HG02763 (cell line): ENCODE measurements around the gene AHDC1.

Source experiments
- ATAC-seq: cut with Tn5 transposase; IDR thresholded peaks from one replicate; pipeline ENCODE4 v1.9.1; 2021; ENCODE audit warnings: mild to moderate bottlenecking, moderate library complexity; ENCODE audit not compliant: unreplicated experiment

The AHDC1 gene

DNA sequence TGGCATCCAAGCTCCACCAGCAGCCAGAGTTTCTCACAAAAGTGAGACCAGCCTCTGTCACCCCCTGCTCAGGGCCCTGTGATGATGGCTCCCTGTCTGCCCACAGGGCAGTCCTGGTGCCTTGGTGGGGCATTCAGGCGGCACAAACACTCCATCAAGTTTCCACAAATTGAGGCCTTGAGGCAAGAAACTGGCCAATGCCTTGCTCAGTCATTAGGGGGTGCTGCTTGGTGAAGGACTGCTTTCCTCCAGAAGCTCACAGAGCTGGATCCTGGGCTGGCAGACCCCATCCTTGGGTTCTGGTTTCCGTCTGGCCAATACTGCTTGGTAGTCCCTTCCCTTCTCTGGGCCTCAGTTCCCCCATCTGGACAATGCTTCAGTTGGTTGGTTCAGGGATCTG lies 12.5 kb upstream of the AHDC1 start:
- ATAC-seq = no peak

DNA sequence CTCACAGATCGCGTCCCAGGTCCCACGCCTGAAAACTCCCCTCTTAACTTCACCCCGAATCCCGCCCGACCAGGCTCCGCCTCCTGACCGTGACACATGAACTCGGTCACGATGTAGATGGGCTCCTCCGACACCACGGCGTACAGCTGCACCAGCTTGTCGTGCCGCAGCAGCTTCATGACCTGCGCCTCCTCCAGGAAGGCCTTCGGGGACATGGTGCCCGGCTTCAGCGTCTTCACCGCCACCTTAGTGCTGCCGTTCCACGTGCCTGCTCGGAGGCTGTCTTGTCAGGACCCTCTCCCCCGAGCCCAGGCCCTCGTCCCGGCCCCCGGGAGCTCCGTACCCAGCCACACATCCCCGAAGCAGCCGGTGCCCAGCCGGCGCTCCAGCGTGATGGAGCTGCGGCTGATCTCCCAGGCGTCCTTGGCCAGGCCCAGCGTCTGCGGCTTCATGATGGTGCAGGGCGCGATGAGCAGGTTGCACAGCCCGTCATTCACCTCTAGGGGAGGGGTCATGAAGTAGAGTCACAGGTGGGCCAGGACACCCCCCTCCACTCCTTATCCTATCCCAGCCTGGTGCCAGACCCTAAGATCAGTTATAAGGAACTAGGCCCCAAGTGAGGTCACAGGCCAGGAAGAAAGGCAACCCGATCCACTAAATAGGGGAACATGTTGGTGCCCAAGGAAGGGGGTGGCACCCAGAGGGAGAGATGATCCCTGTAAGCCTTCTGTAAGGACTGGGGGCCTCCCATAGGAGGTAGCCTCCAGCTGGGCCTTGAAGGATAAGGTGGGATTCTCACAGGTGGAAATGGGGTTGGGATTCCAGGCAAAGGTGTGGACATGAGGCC lies 11.6 kb upstream of the AHDC1 start:
- no peak for ATAC-seq

DNA sequence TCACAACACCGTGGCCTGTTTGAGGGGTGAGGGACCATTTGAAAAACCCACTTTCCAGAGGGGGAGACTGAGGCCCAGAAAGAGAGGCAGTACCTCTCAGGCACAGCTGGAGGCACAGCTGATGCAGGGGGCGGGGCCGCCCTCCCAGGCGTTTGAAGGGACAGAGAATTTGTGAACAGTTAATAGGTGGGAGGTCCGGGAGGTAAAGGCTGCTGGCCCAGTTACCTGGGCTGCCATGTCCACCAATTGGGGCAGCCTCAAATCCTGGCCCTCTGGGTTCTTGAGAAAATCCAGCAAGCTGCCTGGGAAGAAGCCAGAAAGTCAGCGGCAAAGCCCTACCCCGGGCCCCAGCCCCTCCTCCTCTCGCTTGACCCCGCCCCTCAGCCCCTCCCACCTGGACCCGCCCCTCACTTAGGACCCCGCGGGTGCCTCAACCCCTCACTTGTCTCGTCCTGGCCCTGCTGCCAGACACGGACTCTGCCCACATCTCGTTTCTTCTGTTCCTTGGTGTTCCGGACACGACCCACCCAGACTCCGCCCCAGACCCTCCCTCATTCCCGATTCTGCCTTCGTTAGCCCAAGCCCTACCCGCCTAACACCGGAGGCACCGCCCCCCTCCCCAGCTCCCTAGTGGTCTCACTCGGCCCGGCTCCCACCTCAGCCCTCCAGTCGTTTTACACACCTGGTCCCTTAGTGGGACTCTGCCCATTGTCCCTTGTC lies 10.8 kb upstream of the AHDC1 start:
- ATAC-seq = no peak

DNA sequence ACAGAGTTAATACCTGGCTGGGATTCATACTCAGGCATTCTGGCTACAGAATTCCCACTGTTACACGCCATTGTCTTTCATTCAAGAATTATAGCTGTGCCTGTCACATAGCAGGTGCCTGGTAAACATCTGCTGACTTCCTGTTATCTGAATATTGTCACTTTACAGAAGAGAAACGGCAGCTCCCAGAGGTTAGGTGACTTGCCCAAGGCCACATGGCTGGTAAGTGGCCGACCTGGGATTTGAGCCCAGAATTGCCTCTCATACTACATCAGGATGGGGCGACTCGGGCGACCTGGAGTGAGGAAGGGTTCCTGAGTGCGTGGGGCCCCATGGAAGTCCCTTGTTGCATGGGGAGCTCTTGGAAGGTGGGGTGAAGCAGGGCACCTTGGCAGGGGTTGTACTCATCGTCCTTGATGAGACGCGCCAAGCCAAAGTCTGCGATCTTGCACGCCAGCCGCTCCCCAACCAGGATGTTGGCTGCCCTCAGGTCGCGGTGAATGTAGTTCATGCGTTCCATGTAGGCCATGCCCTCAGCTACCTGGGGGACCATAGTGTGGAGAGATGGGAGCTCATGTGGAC lies 10.2 kb upstream of the AHDC1 start:
- no peak for ATAC-seq

DNA sequence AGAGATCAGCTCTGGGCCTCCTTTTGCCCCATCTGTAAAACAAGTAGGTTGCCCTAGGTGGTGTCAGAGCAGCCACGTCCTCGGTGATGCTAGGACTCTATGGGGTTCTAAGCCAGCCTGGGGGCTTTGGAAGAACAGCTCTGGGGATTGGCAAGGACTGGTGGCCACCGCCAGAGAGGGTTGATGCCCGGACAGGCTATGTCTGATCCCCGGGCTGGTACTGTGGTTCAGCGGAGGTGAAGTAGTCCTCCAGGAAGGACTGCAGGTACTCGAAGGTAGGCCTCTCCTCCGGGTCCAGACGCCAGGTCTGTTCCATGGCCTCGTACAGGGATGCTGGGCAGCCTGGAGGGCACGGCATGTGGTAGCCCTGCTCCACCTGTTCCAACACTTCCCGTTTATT lies 8.8 kb upstream of the AHDC1 start:
- no peak for ATAC-seq

DNA sequence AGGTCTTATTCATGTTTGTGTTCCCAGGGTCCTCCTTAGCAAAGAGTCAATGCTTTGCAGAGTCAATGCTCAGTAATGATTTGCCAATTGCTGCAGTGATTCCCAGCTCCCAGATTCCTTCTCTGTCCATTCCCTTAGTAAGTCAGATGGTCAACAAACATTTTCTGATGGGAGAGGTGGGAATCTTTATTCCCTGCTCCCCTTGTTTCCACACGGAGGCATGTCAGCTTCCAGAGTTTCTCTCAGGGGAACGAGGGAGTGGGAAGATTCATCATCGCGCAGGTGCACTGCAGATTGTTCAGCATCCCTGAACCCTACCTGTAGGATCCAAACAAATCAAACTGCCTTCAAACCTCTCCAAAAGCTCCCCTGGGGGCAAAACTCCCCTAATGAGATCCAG lies 7.5 kb upstream of the AHDC1 start:
- ATAC-seq = no peak

DNA sequence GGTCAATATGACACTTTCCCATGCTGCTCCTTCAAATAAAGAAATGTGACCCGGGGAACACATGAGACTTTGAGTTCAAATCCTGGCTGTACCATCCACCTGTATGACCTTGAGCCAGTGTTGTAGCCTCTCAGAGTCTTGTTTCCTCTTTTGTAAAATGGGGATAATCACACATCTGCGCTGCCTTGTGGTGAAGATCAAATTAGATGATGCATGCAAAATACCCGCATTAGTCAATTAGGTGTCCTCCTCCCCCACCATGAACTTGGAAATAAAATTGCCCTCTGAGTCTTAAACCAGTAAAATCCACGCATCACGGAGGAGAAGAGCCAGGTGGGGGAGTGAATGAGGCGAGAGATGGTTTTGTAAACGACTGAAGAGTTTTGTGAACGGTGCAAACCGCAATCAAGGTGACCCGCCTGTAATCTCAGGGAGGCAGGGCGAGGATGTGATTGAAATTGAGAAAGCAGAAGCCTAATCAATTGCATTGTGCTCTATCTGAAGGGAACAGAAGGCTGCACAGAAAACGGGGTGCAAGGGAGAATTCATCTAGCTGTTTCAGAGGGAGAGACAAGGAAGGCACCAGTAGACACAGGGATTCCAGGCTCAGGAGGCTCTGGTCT lies 5.8 kb upstream of the AHDC1 start:
- no peak for ATAC-seq

DNA sequence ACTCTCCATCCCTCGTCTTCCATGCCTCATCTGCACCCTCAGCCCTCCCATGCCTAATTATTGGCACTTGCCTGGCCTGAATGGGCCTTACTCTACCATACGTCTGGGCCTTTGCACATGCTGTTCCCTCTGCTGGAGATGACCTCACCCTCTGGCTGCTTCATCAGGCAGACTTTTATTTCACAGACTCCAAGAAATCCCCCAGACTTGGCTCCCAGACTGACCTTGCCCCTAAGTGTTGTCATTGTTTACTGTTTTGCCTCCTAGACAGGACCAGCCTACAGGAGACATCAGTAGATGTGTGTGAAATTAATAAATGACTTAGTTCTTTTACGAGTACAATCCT lies 5.2 kb upstream of the AHDC1 start:
- no peak for ATAC-seq

DNA sequence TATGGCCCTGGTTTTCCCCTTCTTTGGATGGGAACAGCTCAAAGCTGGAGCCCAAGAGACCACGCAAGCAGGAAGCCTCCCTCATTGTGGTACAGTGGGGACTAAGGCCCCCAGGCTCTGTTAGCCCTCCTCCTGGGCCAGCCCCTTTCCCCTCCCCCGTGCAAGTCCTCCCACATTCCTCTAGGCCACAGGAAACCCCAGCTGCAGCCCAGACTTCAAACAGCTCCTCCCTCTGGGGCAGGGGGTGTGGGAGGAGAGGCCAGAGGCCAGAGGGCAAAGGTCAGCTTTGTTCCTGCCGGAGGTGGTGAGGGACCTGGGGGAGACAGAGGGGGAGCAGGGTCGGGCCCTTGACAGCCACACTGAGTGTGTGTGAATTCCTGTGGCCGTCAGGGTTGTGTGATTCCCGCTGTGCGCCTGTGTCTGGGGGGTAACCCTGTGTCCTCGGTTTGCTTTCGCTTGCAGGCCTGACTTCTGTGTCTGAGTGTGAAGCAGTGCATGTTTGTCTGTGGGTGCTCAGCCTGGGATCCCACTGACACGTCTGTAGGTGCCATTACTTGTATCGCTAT lies 3.4 kb upstream of the AHDC1 start:
- no peak for ATAC-seq

DNA sequence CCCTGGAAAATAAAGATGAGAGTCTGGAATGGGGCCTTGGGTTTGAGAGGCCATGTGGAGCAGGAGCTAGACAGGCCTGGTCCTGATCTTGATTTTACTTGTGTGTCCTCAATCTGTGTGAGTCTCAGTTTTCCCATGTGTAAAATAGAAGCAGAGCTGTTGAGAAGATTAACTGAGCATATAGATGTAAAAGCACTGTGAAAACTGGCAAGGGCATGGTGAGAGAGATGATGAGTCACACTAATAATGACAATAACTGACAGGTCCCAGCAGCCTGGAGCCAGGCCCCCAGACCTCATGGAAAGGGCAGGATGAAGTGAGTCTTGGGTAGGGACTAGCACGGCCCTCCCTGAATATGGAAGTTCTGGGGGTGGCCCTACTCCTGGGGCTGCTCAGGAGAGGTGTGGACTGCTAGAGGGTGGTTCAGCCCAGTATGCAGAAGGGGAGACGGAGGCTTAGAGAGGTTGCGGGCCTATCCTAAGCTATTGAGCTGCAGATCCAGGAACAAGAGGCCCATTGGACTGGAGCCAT lies 2.8 kb upstream of the AHDC1 start:
- ATAC-seq = no peak

DNA sequence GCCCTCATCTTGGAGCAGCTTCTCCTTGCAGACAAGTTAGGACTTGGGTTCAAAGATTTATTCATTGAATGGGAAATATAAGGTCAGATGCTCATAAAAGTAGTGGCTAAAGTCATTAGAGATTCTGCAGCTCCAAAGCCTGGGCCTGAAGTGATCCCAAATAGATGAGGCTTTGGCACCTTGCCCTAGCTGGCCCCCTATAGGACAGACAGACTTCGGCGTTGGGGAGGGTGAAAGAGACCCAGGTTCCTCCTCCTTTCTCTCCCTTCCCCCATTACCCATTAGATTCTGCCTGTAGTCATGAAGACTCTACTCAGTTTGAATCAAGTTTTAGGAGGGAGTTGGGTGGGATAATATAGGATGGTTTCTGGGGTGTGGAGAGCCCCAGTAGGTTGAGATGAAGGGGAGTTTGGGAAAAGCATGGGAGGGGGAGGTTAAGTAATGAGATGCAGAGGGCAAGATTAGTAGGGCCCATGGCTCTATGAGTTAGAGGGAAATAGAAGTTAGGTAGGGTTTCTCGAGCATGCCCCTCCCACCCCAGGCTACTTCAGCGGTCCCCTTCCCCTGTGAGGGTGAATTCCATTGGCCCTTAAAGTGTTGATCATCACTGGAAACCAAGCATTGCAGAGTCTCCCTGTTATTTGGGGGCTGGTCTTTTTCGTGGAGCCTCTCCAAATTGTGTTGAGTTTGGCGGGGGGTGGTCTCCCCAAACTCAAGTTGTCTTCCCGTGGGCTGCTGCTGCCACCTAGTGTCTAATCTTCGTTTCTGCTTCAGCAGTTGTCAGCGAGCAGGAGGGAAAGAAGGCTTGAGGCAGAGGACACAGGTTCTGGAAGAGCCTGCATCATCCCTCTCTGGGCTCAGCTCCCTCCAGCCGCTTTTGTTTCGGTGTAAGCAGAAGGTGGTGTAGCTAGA lies 2.1 kb upstream of the AHDC1 start:
- ATAC-seq = no peak

DNA sequence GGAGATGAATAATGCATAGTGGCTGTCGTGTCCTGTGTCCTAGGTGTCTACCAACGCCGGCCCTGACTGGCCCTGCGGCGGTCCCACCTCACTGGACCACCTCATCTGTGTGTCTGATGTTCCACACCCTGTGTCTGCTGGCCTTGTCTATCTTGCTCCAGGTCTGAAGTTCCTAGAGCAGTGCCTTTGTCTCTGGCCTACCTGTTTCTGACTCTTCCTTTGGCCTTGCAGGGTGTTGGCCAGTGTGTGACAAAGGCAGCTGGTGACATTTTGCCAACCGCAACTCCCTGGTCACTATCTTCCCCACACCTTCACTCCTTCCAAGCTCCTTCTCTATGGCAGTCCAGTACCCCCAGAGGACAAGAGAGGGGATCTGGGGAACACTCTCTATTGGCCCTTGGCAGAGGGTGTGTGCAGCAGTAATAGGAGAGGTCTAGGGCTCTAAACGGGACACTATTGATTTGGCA lies 1.4 kb upstream of the AHDC1 start:
- ATAC-seq = no peak

DNA sequence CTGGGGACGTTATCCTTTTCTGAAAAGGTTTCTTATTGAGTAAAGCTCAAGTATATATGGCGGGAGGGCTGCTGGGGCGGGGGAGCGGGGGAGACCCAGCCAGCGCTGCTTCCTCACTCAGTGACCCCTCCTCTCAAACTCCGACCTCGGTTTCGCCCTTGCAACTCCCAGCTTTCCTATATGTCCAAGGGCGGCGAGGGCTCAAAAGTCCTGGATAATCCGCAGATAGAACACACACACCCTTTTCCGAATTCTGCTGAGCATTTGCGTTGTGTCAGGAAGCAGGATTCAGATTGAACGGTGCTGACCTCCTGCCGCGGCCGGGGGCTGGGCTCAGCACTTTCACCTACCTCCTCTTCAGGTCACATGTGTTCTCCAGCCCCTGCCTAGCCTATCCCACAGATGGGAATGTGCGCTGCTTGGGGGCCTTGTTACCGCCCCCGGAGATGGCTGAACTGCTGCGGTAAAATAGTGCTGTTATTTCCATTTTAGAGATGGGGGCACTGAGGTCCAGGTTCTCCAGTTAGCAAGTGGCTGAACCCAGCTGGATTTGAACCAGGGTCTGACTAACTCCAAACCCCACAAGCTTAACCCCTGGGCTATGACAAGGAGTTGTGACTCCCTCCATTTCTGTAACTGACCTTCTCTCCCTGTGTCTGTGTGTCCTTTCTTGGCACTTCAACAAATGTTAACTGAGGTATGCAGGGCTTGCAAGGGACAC lies 795 bp upstream of the AHDC1 start:
- no peak for ATAC-seq

DNA sequence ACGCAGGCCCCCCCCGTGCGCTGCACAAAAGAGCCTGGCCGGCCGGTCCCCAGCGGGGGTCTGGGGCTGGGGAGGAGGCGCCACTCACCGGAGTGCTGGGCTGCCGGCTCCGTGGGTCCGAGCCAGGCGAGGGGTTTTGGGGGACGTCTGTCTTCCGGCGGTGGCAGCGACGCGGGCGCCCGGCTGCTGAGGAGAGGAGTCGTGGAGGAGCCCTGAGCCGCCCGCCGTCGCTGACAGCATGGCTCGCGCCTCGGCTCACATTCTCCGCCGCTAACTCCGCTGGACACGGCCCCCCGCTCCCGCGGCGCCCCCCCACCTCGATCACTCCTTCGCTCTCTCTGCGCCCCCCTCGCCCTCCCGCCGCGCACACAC lies 649 bp downstream of the AHDC1 start:
- ATAC-seq = no peak

DNA sequence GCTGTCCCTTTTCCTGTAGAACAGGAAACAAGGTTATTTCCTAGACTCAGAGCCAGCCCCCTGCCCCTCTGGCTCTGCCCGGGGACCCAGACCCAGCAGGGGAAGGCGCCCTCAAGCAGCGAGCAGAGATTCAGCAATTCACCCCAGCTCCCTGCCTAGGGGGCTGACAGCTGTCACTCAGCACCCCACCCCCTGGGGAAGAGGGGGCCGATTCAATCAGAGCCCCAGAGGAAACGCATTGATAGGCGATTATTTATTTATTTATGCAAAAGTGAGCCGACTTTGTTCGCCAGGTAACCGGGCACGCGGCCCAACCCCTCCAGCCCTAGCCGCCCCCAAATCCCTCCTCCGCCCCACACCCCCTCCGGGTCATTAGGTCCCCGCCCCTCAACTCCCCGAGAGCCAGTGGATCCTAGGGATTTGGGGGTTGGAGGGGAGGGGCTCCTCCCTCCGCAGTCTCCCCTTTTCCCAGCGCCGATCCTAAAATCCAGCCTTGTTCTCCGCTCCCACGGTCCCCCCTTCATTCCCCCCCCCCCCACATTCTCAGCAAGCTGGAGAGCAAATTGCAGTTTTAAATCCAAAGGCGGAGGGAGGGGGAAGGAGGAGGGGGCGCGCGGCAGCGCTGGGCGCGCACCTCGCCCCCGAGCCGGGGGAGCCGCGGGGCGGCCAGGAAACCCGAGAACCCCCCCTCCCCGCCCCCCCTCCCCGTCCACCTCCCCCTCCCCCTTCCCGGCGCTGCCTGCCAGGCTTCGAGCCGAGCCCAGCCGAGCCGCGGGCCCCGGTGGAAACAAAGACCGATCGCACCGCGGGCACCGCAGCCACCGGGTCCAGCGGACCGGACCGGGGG lies 1.3 kb downstream of the AHDC1 start:
- ATAC-seq = no peak

DNA sequence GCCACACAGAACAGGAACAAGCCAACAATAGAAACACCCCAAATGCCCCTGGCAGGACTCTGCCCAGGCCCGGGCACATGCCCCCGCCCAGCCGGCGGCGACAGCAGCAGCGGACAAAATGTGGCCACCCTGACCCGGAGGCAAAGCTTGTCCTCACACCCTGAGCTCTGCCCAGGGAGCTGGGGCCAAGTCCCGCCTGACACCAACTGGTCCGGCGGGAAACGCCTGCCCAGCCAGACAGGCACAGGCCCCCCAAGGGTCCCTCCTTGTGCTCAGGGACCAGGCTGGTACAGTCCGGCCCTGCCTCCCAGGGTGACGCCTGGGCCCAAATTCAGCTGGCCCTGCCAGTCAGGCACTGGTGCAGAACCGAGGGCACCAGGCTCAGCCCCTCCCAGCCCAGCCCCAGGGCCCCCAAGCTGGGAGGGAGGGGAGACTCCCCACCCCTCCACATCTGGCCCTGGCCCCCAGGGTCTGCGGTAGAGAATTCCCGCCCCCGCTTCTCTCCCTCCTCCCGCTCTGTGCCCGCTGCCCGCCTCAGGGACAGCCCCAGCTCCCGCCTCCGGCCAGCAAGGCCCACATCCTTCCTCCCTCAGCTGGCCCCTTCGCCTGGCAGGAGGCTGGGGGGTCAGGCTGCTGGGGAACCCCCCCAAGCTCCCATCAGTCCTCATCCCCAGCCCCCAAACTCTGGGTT lies 2.0 kb downstream of the AHDC1 start:
- ATAC-seq = no peak

DNA sequence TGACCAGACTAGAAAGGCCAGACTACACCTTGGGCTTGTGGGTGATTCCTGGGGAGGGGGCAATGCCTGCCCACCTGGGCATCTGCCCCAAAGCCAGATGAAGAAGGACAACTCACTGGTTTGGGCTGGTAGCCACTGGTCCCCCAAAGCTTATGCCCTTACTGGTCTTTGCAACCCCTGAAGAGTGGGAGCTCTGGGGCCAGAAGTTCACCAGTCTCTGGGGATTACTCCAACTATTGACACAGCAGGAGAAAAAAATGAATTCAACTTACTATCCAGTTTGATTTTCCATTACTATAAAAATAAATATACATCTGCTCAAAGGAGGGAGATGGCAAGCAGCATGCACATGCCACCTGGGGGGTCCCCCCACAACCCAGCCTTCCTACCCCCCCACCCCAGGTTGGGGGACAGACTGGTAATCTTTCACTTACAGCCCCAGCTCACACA lies 2.6 kb downstream of the AHDC1 start:
- no peak for ATAC-seq
